Measurements from ENCODE around the gene PET100.

The PET100 gene

GRCh38 chr19:7629347-7630054 lies at the start of gene PET100, which contains the start of gene XAB2:
Gene PET100 (plus strand): TSS chr19:7629793. CDS start chr19:7629834, 41 bp downstream.
Gene XAB2 (minus strand): TSS chr19:7629545. CDS start chr19:7629527, 18 bp downstream.
- peak; percentile 97 for DNase-seq
- H3K4me3 Mint-ChIP-seq, result peak within 1 kb of the TSS; percentile 92
- H3K27ac Mint-ChIP-seq, result peak within 1 kb of the TSS; percentile 98
- CTCF ChIA-PET, result interaction anchor here (0.8 to 1.2 kb wide), 3 partner anchors 8 to 61 kb away, joined by 3 to 4 read pairs (median 3); no protein-coding TSS in a partner anchor
- H3K36me3 Mint-ChIP-seq, result peaks cover 34% of the 10 kb centered on the region
- peaks cover 41% of the 10 kb centered on the region for H3K4me1 Mint-ChIP-seq
- no peaks in the 10 kb centered on the region for H3K9me3 Mint-ChIP-seq
- no peaks in the 10 kb centered on the region for H3K27me3 Mint-ChIP-seq

GRCh38 chr19:7582446-7582845 lies 47.1 kb upstream of the PET100 start:
- peaks cover 31% of the 10 kb centered on the region for H3K27me3 Mint-ChIP-seq
- no peaks in the 10 kb centered on the region for H3K36me3 Mint-ChIP-seq
- H3K4me1 Mint-ChIP-seq, result no peaks in the 10 kb centered on the region
- CTCF ChIA-PET, result interaction anchor here (1.3 kb wide), 1 partner anchor 14 kb away, joined by 7 read pairs; no protein-coding TSS in a partner anchor
- no peak overlapping the region for H3K27ac Mint-ChIP-seq
- H3K9me3 Mint-ChIP-seq, result no peaks in the 10 kb centered on the region
- no peak overlapping the region for H3K4me3 Mint-ChIP-seq
- DNase-seq, result no peak

- CTCF ChIA-PET, result no interaction called here
- no peaks in the 10 kb centered on the region for H3K36me3 Mint-ChIP-seq
These were observed 39.8 kb upstream of the PET100 start for GRCh38 chr19:7589822-7590221.

DNA sequence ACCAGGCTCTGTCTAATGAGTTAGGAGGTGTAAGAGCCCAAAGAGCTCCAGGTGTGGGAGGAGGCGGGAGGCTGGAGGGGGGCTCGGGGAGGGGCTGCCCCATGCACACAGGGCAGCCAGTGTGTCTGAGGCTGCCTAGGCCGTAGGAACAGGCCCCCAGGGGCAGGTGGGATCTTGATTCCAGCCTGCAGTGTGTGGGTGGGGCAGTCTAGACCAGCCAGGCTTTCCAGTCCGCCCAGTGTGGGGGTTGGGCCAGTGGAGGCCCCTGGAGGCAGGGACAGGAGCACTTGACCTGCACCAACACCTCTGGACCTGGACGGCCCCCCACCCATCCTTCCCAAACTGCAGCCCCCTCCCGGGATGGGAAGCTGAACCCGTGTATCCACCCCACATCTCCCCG lies 39.3 kb upstream of the PET100 start:
- H3K4me3 Mint-ChIP-seq, result no peak overlapping the region
- CTCF ChIA-PET, result no interaction called here
- H3K9me3 Mint-ChIP-seq, result no peaks in the 10 kb centered on the region
- peaks cover 2% of the 10 kb centered on the region for H3K4me1 Mint-ChIP-seq
- H3K27ac Mint-ChIP-seq, result no peak overlapping the region
- no peaks in the 10 kb centered on the region for H3K36me3 Mint-ChIP-seq
- DNase-seq, result no peak
- H3K27me3 Mint-ChIP-seq, result peaks cover 26% of the 10 kb centered on the region

More at GRCh38 chr19:7589822-7590221, 39.8 kb upstream of the PET100 start:
- H3K27me3 Mint-ChIP-seq, result peaks cover 26% of the 10 kb centered on the region
- H3K4me1 Mint-ChIP-seq, result no peaks in the 10 kb centered on the region
- H3K4me3 Mint-ChIP-seq, result no peak overlapping the region
- H3K9me3 Mint-ChIP-seq, result no peaks in the 10 kb centered on the region
- no peak overlapping the region for H3K27ac Mint-ChIP-seq
- DNase-seq, result no peak

- Mint-ChIP-seq H3K4me3 (peak within 1 kb of the TSS; percentile 59), H3K27ac (no peak within 1 kb of the TSS), H3K9me3 (no peaks in the 10 kb centered on the region), H3K4me1 (peaks cover 6% of the 10 kb centered on the region), H3K27me3 (peaks cover 44% of the 10 kb centered on the region), H3K36me3 (no peaks in the 10 kb centered on the region)
- DNase-seq, result peak; percentile 69
- CTCF ChIA-PET, result no interaction called here
These were observed 34.0 kb upstream of the PET100 start, which contains the start of gene CAMSAP3 for GRCh38 chr19:7595466-7596133. Gene CAMSAP3 (plus strand): TSS chr19:7595863. CDS start chr19:7596003, 140 bp downstream.

DNA sequence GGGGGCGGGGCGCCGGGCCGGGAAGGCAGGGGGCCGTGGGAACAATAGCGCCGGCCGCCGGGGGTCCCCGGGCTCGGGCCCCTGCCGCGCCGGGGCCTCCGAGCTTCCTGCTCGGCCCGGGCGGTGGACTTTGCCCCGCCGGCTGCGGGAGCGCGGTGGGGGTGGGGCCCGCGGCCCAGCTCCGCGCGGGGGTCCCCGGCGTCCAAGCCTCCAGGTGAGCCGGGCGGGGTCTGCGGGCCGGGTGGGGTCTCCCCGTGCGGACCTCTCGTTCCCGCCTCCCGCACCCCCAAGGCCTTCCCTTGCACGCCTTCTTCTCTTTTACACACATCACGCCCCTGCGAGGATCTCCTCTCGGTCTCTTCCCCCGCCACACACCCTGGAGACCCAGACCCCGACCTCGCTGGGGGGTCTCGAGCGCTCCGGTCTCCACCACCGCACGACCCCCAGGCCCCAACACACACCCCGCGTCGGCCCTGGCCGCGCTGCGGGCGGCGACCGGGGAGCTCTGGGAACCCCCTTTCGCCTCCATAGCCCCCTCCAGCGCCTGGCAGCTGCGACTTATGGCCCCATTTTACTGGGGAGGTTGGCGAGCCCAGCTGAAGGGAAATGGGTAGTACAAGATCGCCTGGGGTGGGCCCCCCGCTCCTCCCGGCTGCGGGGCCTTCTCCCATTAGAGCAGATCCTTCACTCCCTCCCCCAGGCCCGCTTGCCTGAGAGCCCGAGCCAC lies 33.2 kb upstream of the PET100 start:
- CTCF ChIA-PET, result interaction anchor here (1.4 kb wide), 1 partner anchor 28 kb away, joined by 4 read pairs; no protein-coding TSS in a partner anchor
- H3K27ac Mint-ChIP-seq, result no peak overlapping the region
- no peaks in the 10 kb centered on the region for H3K36me3 Mint-ChIP-seq
- H3K4me3 Mint-ChIP-seq, result peak overlapping the region; percentile 59
- H3K4me1 Mint-ChIP-seq, result peaks cover 6% of the 10 kb centered on the region
- DNase-seq, result no peak
- H3K27me3 Mint-ChIP-seq, result peaks cover 44% of the 10 kb centered on the region
- no peaks in the 10 kb centered on the region for H3K9me3 Mint-ChIP-seq

GRCh38 chr19:7597689-7598088 lies 31.9 kb upstream of the PET100 start:
- no peak for DNase-seq
- Mint-ChIP-seq H3K27ac (no peak overlapping the region), H3K27me3 (peaks cover 44% of the 10 kb centered on the region), H3K4me3 (peak overlapping the region; percentile 26), H3K36me3 (no peaks in the 10 kb centered on the region), H3K4me1 (peaks cover 6% of the 10 kb centered on the region), H3K9me3 (no peaks in the 10 kb centered on the region)
- CTCF ChIA-PET, result interaction anchor here (1.4 kb wide), 1 partner anchor 30 kb away, joined by 4 read pairs; no protein-coding TSS in a partner anchor

DNA sequence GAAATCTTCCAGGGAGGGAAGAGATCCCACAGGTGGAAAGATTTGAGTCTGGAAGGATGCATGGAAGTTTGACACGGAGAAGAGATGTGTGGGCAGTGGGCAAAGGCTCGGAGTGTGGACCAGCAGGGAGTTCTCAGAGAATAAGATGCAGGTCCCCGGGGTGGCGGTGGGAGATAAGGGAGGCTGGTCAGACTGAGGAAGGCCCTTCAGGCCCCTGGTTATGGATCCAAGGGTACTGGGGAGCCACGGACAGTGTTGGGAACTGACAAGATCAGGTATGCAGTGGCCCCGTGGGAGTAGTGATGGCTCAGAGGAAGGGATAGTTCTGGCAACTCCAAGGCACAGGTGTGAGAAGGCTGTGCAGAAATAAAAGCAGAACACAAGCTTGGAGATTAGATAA lies 31.4 kb upstream of the PET100 start:
- no peak for DNase-seq
- Mint-ChIP-seq H3K36me3 (no peaks in the 10 kb centered on the region), H3K27ac (no peak overlapping the region), H3K4me1 (peaks cover 6% of the 10 kb centered on the region), H3K4me3 (peak overlapping the region; percentile 26), H3K9me3 (no peaks in the 10 kb centered on the region), H3K27me3 (peaks cover 46% of the 10 kb centered on the region)
- CTCF ChIA-PET, result interaction anchor here (1.2 kb wide), 1 partner anchor 82 kb away, joined by 4 read pairs; the partner anchor contains the start of gene TRAPPC5

GRCh38 chr19:7600721-7601120 lies 28.9 kb upstream of the PET100 start:
- peaks cover 47% of the 10 kb centered on the region for H3K27me3 Mint-ChIP-seq
- peaks cover 5% of the 10 kb centered on the region for H3K4me1 Mint-ChIP-seq
- no peak for DNase-seq
- no peaks in the 10 kb centered on the region for H3K36me3 Mint-ChIP-seq
- no peaks in the 10 kb centered on the region for H3K9me3 Mint-ChIP-seq
- CTCF ChIA-PET, result no interaction called here
- H3K27ac Mint-ChIP-seq, result no peak overlapping the region
- no peak overlapping the region for H3K4me3 Mint-ChIP-seq

- DNase-seq, result no peak
- Mint-ChIP-seq H3K4me1 (peaks cover 13% of the 10 kb centered on the region), H3K4me3 (no peak overlapping the region), H3K27ac (no peak overlapping the region), H3K9me3 (no peaks in the 10 kb centered on the region), H3K36me3 (no peaks in the 10 kb centered on the region), H3K27me3 (peaks cover 35% of the 10 kb centered on the region)
- CTCF ChIA-PET, result no interaction called here
These were observed 27.2 kb upstream of the PET100 start for GRCh38 chr19:7602240-7602934.

DNA sequence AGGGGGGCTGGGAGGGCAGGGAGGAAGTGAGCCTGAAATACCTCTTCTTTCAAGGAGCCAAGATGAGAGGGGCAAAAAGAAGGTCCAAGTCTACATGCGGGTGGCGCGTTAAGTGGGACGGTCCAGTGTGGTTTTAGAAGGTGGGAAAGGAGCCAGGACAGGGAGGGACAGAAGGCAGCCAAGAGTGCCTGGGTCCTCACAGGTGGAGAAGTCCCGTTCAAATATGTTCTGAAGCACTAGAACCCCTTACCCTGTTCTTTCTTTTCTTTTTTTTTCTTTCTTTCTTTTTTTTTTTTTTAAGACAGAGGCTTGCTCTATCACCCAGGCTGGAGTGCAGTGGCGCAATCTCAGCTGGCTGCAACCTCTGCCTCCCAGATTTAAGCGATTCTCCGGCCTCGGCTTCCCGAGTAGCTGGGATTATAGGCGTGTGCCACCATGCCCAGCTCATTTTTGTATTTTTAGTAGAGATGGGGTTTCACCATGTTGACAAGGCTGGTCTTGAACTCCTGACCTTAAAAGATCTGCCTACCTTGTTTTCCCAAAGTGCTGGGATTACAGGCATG lies 26.6 kb upstream of the PET100 start:
- CTCF ChIA-PET, result no interaction called here
- H3K9me3 Mint-ChIP-seq, result no peaks in the 10 kb centered on the region
- H3K4me3 Mint-ChIP-seq, result no peak overlapping the region
- H3K36me3 Mint-ChIP-seq, result no peaks in the 10 kb centered on the region
- H3K27ac Mint-ChIP-seq, result no peak overlapping the region
- H3K27me3 Mint-ChIP-seq, result peaks cover 28% of the 10 kb centered on the region
- DNase-seq, result no peak
- peaks cover 15% of the 10 kb centered on the region for H3K4me1 Mint-ChIP-seq

DNA sequence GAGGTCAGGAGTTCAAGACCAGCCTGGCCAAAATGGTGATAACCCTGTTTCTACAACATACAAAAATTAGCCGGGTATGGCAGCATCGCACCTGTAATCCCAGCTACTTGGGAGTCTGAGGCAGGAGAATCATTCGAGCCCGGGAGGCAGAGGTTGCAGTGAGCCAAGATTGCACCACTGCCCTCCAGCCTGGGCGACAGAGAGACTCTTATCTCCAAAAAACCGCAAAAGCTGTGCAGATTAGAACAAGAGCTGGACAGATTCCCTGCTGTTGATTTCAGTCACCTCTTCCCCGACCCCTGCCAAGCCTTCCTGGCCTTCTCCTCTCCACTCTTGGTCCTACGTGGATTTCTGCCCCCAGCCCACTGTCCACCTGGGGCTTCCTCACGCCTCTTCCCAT lies 25.7 kb upstream of the PET100 start:
- CTCF ChIA-PET, result no interaction called here
- H3K4me1 Mint-ChIP-seq, result peaks cover 18% of the 10 kb centered on the region
- DNase-seq, result no peak
- H3K9me3 Mint-ChIP-seq, result no peaks in the 10 kb centered on the region
- H3K27ac Mint-ChIP-seq, result no peak overlapping the region
- peaks cover 23% of the 10 kb centered on the region for H3K27me3 Mint-ChIP-seq
- no peak overlapping the region for H3K4me3 Mint-ChIP-seq
- H3K36me3 Mint-ChIP-seq, result no peaks in the 10 kb centered on the region

DNA sequence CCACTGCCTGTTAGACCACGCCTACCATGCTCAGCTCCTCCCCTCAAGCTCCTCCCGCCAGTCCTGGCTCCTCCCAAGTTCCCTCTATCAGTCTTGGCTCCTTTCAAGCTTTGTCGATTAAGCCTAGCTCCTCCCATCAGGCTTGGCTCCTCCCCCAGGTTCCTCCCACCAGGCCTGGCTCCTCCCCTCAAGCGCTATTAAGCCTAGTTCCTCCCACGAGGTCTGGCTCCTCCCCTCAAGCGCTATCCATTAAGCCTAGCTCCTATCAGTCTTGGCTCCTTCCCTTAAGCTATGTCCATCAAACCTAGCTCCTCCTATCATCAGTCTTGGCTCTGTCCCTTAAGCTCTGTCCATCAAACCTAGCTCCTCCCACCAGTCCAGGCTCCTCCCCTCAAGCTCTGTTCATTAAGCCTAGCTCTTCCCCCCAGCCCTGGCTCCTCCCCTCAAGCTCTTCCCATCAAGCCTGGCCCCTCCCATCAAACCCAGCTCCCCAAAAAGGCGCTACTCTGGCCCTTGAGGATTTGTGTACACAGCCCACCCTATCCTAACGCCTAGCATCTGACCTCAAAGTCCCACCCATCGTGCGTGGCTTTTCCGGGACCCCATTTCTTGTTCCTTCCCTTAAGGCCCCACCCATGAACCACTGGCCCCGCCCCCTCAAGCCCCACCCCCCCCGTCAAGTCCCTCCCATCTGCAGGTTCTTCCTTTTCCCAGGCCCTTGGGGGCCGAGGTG lies 23.9 kb upstream of the PET100 start:
- H3K36me3 Mint-ChIP-seq, result no peaks in the 10 kb centered on the region
- CTCF ChIA-PET, result interaction anchor here (0.8 to 1.3 kb wide), 3 partner anchors 37 to 239 kb away, joined by 3 to 5 read pairs (median 3); no protein-coding TSS in a partner anchor
- no peaks in the 10 kb centered on the region for H3K9me3 Mint-ChIP-seq
- H3K27me3 Mint-ChIP-seq, result peaks cover 23% of the 10 kb centered on the region
- no peak overlapping the region for H3K4me3 Mint-ChIP-seq
- peaks cover 18% of the 10 kb centered on the region for H3K4me1 Mint-ChIP-seq
- DNase-seq, result peak; percentile 50
- H3K27ac Mint-ChIP-seq, result no peak overlapping the region
